HCT116 (cell line): ENCODE results near the gene DDX6. TPM values are rescaled to one million over a fixed set of nuclear protein-coding genes. Genes with fewer than 3 reads are reported as not detected.

Experiments used
- ATAC-seq: fragments of 200-7000 bp; cut with Tn5 transposase; 2 replicates; pipeline ENCODE4 v1.9.1; 2020; ENCODE audit warnings: mild to moderate bottlenecking, moderate library complexity
- BruUV-seq: library from RNA; stranded (reverse); fragments of 400-500 nt; replicated peaks from 2 replicates; lab custom pipeline; 2021; lab: Mats Ljungman, UMichigan
- CTCF ChIA-PET: fragments of 300-600 bp; sonication (Branson Sonifier 250); formaldehyde crosslinking; loops from one replicate; lab custom pipeline; 2021; ENCODE audit warnings: antibody characterized with exemption; lab: Charles Lee
- POLR2A ChIA-PET: fragments of 300-600, 350-600 bp; sonication (Branson Sonifier 250); formaldehyde crosslinking; loops from one replicate; lab custom pipeline; 2021; ENCODE audit warnings: antibody characterized with exemption; lab: Charles Lee
- RAD21 ChIA-PET, 2 experiments: fragments of 300-600 bp; sonication (Branson Sonifier 250); formaldehyde crosslinking; loops; one replicate each; lab custom pipeline; 2023; ENCODE audit warnings: low total read pairs in 2 of 2; ENCODE audit not compliant: uncharacterized antibody in 2 of 2, unreplicated experiment in 2 of 2, low non-redundant PET in 1 of 2; lab: Charles Lee
- DNase-seq: peaks from one replicate; pipeline ENCODE4 v3.0.0-alpha.2; 2010; ENCODE audit warnings: low read depth, low spot score
- H2AFZ ChIP-seq: fragments of 200-600 bp; shearing (Covaris generic), sonication (generic); 2 replicates; pipeline ENCODE4 v1.6.1; 2017; ENCODE audit warnings: low read depth, mixed run types, mixed read lengths, antibody characterized with exemption, low read length; ENCODE audit not compliant: poor library complexity, severe bottlenecking
- H3K27ac ChIP-seq: 2 replicates; pipeline ENCODE4 v1.5.1; 2012; ENCODE audit warnings: low read depth, low read length
- H3K27me3 ChIP-seq: fragments of 200-600 bp; sonication (generic); 2 replicates; pipeline ENCODE4 v1.6.1; 2016; ENCODE audit warnings: mixed run types, low read length, mixed read lengths; ENCODE audit not compliant: insufficient read depth
- H3K36me3 ChIP-seq, 2 experiments: fragments of 200-500 bp in 1 of 2; fragments of 200-600 bp in 1 of 2; sonication (Bioruptor generic) in 1 of 2; sonication (generic) in 1 of 2; 2 replicates each; pipeline versions ENCODE4 v1.5.1 to v1.6.1; 2014 to 2016; ENCODE audit warnings: low read length in 2 of 2, inconsistent platforms in 1 of 2, mixed read lengths in 1 of 2, mixed run types in 1 of 2; ENCODE audit not compliant: insufficient read depth in 2 of 2, control insufficient read depth in 1 of 2
- H3K4me1 ChIP-seq, 2 experiments: fragments of 200-600 bp in 1 of 2; sonication (generic) in 1 of 2; 2 replicates each; pipeline versions ENCODE4 v1.5.1 to v1.6.1; 2012 to 2017; ENCODE audit warnings: low read length in 2 of 2, inconsistent platforms in 1 of 2, mild to moderate bottlenecking in 1 of 2, mixed read lengths in 1 of 2, mixed run types in 1 of 2, moderate library complexity in 1 of 2; ENCODE audit not compliant: insufficient read depth in 2 of 2, control insufficient read depth in 1 of 2
- H3K4me2 ChIP-seq: fragments of 200-600 bp; sonication (generic); 2 replicates; pipeline ENCODE4 v1.6.1; 2017; ENCODE audit warnings: mixed run types, low read length, mixed read lengths
- H3K4me3 ChIP-seq, 2 experiments: fragments of 200-600 bp in 1 of 2; sonication (generic) in 1 of 2; replicated peaks in 1 of 2; 2 replicates each; pipeline ENCODE4 v1.5.1; 2011 to 2016; ENCODE audit warnings: low read length in 2 of 2, control low read depth in 1 of 2, low read depth in 1 of 2, mild to moderate bottlenecking in 1 of 2, mixed read lengths in 1 of 2, mixed run types in 1 of 2
- H3K79me2 ChIP-seq: fragments of 200-600 bp; sonication (generic); 2 replicates; pipeline ENCODE4 v1.6.1; 2017; ENCODE audit warnings: mild to moderate bottlenecking, mixed run types, low read length, moderate library complexity, mixed read lengths; ENCODE audit not compliant: insufficient read depth
- H3K9ac ChIP-seq: fragments of 200-600 bp; sonication (generic); 2 replicates; pipeline ENCODE4 v1.6.1; 2016; ENCODE audit warnings: low read length, mixed read lengths
- H3K9me2 ChIP-seq: fragments of 200-600 bp; sonication (generic), shearing (Covaris generic); 2 replicates; pipeline ENCODE4 v1.6.1; 2017; ENCODE audit warnings: mixed run types, mild to moderate bottlenecking, moderate library complexity; ENCODE audit not compliant: insufficient read depth
- H3K9me3 ChIP-seq, 2 experiments: fragments of 200-500 bp in 1 of 2; fragments of 200-600 bp in 1 of 2; sonication (Bioruptor generic) in 1 of 2; sonication (generic) in 1 of 2; 2 replicates each; pipeline ENCODE4 v1.6.1; 2014 to 2017; ENCODE audit warnings: low read length in 2 of 2, mixed read lengths in 2 of 2, inconsistent platforms in 1 of 2, low read depth in 1 of 2, mild to moderate bottlenecking in 1 of 2, mixed run types in 1 of 2, moderate library complexity in 1 of 2; ENCODE audit not compliant: control insufficient read depth in 1 of 2, insufficient read depth in 1 of 2
- H4K20me1 ChIP-seq: fragments of 200-600 bp; sonication (generic), shearing (Covaris generic); 2 replicates; pipeline ENCODE4 v1.6.1; 2017; ENCODE audit warnings: mixed run types, mild to moderate bottlenecking, moderate library complexity; ENCODE audit not compliant: insufficient read depth
- CBX3 ChIP-seq: IDR thresholded peaks from 2 replicates; pipeline ENCODE4 v1.6.1; 2012; ENCODE audit warnings: low read depth
- CEBPB ChIP-seq: IDR thresholded peaks from 2 replicates; pipeline ENCODE4 v1.6.1; 2012; ENCODE audit warnings: low read depth
- EGR1 ChIP-seq: IDR thresholded peaks from 2 replicates; pipeline ENCODE4 v1.6.1; 2012; ENCODE audit warnings: low read depth
- ELF1 ChIP-seq: IDR thresholded peaks from 2 replicates; pipeline ENCODE4 v1.6.1; 2012; ENCODE audit warnings: low read depth, borderline replicate concordance
- EZH2 ChIP-seq: fragments of 200-600 bp; sonication (generic); IDR thresholded peaks from 2 replicates; pipeline ENCODE4 v1.6.1; 2017; ENCODE audit warnings: antibody characterized with exemption, mixed run types
- FOSL1 ChIP-seq: IDR thresholded peaks from 2 replicates; pipeline ENCODE4 v1.6.1; 2012; ENCODE audit warnings: low read depth
- JUND ChIP-seq: IDR thresholded peaks from 2 replicates; pipeline ENCODE4 v1.6.1; 2012
- POLR2A ChIP-seq: IDR thresholded peaks from 2 replicates; pipeline ENCODE4 v1.7.0; 2011; ENCODE audit warnings: borderline replicate concordance; ENCODE audit not compliant: insufficient read depth, insufficient read length; ENCODE audit errors: extremely low read depth
- POLR2AphosphoS5 ChIP-seq: IDR thresholded peaks from 2 replicates; pipeline ENCODE4 v1.6.1; 2011; ENCODE audit warnings: mild to moderate bottlenecking, low read depth, low read length, moderate library complexity
- RAD21 ChIP-seq: IDR thresholded peaks from 2 replicates; pipeline ENCODE4 v1.6.1; 2012; ENCODE audit warnings: low read depth, mild to moderate bottlenecking
- SIN3A ChIP-seq: IDR thresholded peaks from 2 replicates; pipeline ENCODE4 v1.6.1; 2012; ENCODE audit warnings: low read depth
- SP1 ChIP-seq: IDR thresholded peaks from 2 replicates; pipeline ENCODE4 v1.6.1; 2012; ENCODE audit warnings: low read depth
- YY1 ChIP-seq: IDR thresholded peaks from 2 replicates; pipeline ENCODE4 v1.6.1; 2011; ENCODE audit warnings: low read length, low read depth, moderate library complexity, mild to moderate bottlenecking; ENCODE audit not compliant: insufficient replicate concordance; ENCODE audit errors: extremely low read depth
- ZFX ChIP-seq: fragments of 450-650 bp; IDR thresholded peaks from 2 replicates; pipeline ENCODE4 v1.6.1; 2017
- ZNF274 ChIP-seq: fragments of 200-500 bp; sonication (Bioruptor generic); IDR thresholded peaks from 2 replicates; pipeline ENCODE4 v1.6.1; 2014; ENCODE audit warnings: mild to moderate bottlenecking, low read depth, low read length, inconsistent platforms
- intact Hi-C: fragments of 100-400 bp; cut with micrococcal nuclease; formaldehyde crosslinking; loops from 2 replicates; pipeline ENCODE4 v1.10.0; 2022
- total RNA-seq: library from RNA; stranded (reverse); gene quantifications from one replicate; pipeline ENCODE4 v1.2.1, GENCODE V29; 2021; ENCODE audit not compliant: unreplicated experiment
- TF ChIP-seq, protein P1 (sequence below): IDR thresholded peaks from 2 replicates; pipeline ENCODE4 v1.6.1; 2012
- TF ChIP-seq, protein P2 (sequence below): IDR thresholded peaks from 2 replicates; pipeline ENCODE4 v1.6.1; 2012
- TF ChIP-seq, protein P3 (sequence below), 3 experiments: fragments of 200-600 bp in 1 of 3; sonication (generic) in 1 of 3; IDR thresholded peaks in 2 of 3; conservative IDR thresholded peaks in 1 of 3; 2 replicates each; pipeline ENCODE4 v1.5.1; 2012 to 2017; ENCODE audit warnings: low read depth in 2 of 3, low read length in 2 of 3, antibody characterized with exemption in 1 of 3, borderline replicate concordance in 1 of 3, control low read depth in 1 of 3, mild to moderate bottlenecking in 1 of 3, mixed read lengths in 1 of 3, mixed run types in 1 of 3, moderate library complexity in 1 of 3; ENCODE audit not compliant: insufficient read depth in 1 of 3
- TF ChIP-seq, protein P4 (sequence below): IDR thresholded peaks from 2 replicates; pipeline ENCODE4 v1.6.1; 2011; ENCODE audit warnings: mild to moderate bottlenecking, low read length, moderate library complexity; ENCODE audit not compliant: insufficient replicate concordance; ENCODE audit errors: extremely low read depth

Gene DDX6
- total RNA-seq, 1 experiment from 2014 or later, result 150 TPM

DNA sequence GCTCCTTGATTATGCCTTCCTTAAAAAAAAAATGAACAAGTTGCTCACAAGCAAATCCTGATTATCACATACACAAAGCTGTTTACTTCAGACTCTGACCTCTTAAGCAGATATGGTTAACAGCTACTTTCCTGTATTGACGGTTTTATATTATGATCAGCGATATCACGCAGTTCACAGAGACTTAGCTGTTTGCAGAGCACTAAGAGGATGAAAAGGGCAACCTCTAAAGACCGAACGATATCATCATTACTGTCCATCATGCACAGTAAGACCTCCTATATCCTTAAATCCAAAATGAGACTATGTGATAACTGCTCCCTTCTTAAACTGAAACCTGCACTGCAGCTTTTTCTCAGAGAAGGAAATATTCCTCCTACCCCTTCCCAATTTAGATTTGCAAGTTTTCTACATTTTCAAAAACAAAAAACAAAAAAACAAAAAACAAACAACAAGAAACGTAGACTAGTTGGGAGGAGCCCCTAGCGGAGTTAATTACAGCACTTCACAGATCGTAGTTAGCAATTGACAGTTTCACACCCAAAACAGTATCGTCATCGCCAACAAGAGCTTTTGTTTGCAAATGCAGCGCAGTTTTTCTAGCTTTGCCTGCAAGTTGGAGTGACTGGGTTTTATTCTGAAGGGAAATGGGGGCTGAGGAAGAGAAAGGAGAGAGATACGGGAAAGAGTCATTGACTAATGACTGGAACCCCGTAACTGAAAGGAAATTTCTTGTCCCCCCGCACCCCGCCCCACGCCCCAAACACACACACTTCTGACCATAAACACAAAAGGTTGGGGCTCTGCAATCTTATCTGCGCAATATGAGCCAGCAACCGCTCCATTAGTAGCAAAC lies 1.2 kb downstream of the DDX6 start (continued):
- TF ChIP-seq FOSL1, result no peak
- TF ChIP-seq JUND, result no peak

DNA sequence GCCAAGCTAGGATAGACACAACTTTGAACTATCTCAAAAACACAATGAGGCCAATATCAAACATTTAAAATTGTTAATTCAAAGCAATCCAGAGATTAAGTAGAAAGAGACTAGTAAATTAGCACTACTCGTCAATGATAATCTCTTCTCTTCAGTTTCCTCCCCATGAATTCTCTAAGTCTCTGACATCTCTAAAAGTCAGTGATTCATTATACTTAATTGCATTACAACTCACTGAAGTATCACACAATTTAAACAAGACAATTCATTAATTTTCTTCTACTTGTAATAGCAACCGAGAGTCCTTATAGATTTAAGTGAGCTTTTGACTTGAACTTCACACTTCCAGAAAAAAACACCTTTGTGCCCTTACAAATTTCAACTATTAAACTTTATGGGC lies 4.3 kb downstream of the DDX6 start:
- Histone ChIP-seq H3K9me3 (no peaks in the 10 kb centered on the region), H3K4me2 (no peak overlapping the region), H3K36me3 (peaks cover 14 to 22% of the 10 kb centered on the region in 2 experiments), H3K27ac (no peak overlapping the region), H3K79me2 (peaks cover 96% of the 10 kb centered on the region), H3K4me3 (no peak overlapping the region), H2AFZ (no peak overlapping the region), H3K9ac (no peak overlapping the region), H3K4me1 (peaks cover 8 to 30% of the 10 kb centered on the region in 2 experiments), H3K9me2 (no peaks in the 10 kb centered on the region), H4K20me1 (peaks cover 17% of the 10 kb centered on the region; the same call in 1 of the 2 replicates), H3K27me3 (no peaks in the 10 kb centered on the region)
- ChIA-PET RAD21 (no interaction called here), POLR2A (no interaction called here), CTCF (no interaction called here)
- TF ChIP-seq JUND (no peak), ZFX (no peak), CBX3 (no peak), SIN3A (no peak), YY1 (no peak), ZNF274 (no peak), CEBPB (no peak), EZH2 (no peak), ELF1 (no peak), POLR2A (no peak), SP1 (no peak), FOSL1 (no peak), POLR2AphosphoS5 (no peak), RAD21 (no peak), EGR1 (no peak)
- TF ChIP-seq, protein P1, sequence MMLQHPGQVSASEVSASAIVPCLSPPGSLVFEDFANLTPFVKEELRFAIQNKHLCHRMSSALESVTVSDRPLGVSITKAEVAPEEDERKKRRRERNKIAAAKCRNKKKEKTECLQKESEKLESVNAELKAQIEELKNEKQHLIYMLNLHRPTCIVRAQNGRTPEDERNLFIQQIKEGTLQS, result no peak
- TF ChIP-seq, protein P2, sequence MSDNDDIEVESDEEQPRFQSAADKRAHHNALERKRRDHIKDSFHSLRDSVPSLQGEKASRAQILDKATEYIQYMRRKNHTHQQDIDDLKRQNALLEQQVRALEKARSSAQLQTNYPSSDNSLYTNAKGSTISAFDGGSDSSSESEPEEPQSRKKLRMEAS, result no peak
- TF ChIP-seq, protein P3, sequence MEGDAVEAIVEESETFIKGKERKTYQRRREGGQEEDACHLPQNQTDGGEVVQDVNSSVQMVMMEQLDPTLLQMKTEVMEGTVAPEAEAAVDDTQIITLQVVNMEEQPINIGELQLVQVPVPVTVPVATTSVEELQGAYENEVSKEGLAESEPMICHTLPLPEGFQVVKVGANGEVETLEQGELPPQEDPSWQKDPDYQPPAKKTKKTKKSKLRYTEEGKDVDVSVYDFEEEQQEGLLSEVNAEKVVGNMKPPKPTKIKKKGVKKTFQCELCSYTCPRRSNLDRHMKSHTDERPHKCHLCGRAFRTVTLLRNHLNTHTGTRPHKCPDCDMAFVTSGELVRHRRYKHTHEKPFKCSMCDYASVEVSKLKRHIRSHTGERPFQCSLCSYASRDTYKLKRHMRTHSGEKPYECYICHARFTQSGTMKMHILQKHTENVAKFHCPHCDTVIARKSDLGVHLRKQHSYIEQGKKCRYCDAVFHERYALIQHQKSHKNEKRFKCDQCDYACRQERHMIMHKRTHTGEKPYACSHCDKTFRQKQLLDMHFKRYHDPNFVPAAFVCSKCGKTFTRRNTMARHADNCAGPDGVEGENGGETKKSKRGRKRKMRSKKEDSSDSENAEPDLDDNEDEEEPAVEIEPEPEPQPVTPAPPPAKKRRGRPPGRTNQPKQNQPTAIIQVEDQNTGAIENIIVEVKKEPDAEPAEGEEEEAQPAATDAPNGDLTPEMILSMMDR (IDR thresholded peaks at IDR 0.05 in 2 of 3, conservative IDR thresholded peaks at IDR 0.05 in 1 of 3; ENCODE audit: borderline replicate concordance in 1 of 3, insufficient read depth in 1 of 3, low read depth in 2 of 3, low read length in 2 of 3), result no peak
- TF ChIP-seq, protein P4, sequence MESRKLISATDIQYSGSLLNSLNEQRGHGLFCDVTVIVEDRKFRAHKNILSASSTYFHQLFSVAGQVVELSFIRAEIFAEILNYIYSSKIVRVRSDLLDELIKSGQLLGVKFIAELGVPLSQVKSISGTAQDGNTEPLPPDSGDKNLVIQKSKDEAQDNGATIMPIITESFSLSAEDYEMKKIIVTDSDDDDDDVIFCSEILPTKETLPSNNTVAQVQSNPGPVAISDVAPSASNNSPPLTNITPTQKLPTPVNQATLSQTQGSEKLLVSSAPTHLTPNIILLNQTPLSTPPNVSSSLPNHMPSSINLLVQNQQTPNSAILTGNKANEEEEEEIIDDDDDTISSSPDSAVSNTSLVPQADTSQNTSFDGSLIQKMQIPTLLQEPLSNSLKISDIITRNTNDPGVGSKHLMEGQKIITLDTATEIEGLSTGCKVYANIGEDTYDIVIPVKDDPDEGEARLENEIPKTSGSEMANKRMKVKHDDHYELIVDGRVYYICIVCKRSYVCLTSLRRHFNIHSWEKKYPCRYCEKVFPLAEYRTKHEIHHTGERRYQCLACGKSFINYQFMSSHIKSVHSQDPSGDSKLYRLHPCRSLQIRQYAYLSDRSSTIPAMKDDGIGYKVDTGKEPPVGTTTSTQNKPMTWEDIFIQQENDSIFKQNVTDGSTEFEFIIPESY, result no peak
- intact Hi-C loops, result no loop called here
- DNase-seq, result no peak
- no peak for ATAC-seq
- BruUV-seq, result no TSS peak
